IPS-NIHi7 (cell line): ENCODE results near the gene CLIC4.
"Not testable (repeated sequence)": the region's sequence is repeated elsewhere in the genome, so short reads cannot be mapped to it uniquely, and the experiment has no call there.

ENCODE experiments used
- DNase-seq: peaks from one replicate; pipeline ENCODE4 v3.0.0; 2012; ENCODE audit warnings: mixed read lengths; ENCODE audit errors: extremely low spot score

Gene CLIC4

GRCh38 chr1:24745711-24746413 lies 615 bp downstream of the CLIC4 start:
- no peak for DNase-seq

GRCh38 chr1:24748191-24749121 lies 3.2 kb downstream of the CLIC4 start:
- DNase-seq: no peak

GRCh38 chr1:24749252-24749651 lies 4.0 kb downstream of the CLIC4 start:
- DNase-seq: no peak

GRCh38 chr1:24749886-24750285 lies 4.6 kb downstream of the CLIC4 start:
- no peak for DNase-seq

- no peak for DNase-seq
Measured at GRCh38 chr1:24751833-24752232, 6.6 kb downstream of the CLIC4 start.

GRCh38 chr1:24752305-24752704 lies 7.1 kb downstream of the CLIC4 start:
- no peak for DNase-seq

GRCh38 chr1:24754229-24754628 lies 9.0 kb downstream of the CLIC4 start:
- DNase-seq: no peak

GRCh38 chr1:24755323-24755722 lies 10.1 kb downstream of the CLIC4 start:
- DNase-seq: not testable (repeated sequence)

- no peak for DNase-seq
Measured at GRCh38 chr1:24756395-24756794, 11.1 kb downstream of the CLIC4 start.

- DNase-seq: no peak
Measured at GRCh38 chr1:24759492-24759891, 14.2 kb downstream of the CLIC4 start.

- DNase-seq: no peak
Measured at GRCh38 chr1:24761582-24761981, 16.3 kb downstream of the CLIC4 start.

- no peak for DNase-seq
Measured at GRCh38 chr1:24762133-24762676, 17.0 kb downstream of the CLIC4 start.

GRCh38 chr1:24763671-24764070 lies 18.4 kb downstream of the CLIC4 start:
- DNase-seq: no peak

GRCh38 chr1:24764439-24764838 lies 19.2 kb downstream of the CLIC4 start:
- no peak for DNase-seq

GRCh38 chr1:24764848-24765247 lies 19.6 kb downstream of the CLIC4 start:
- DNase-seq: no peak

GRCh38 chr1:24765308-24765988 lies 20.2 kb downstream of the CLIC4 start:
- peak; percentile 28 for DNase-seq

GRCh38 chr1:24767351-24767750 lies 22.1 kb downstream of the CLIC4 start:
- DNase-seq: no peak

GRCh38 chr1:24768873-24769605 lies 23.8 kb downstream of the CLIC4 start:
- DNase-seq: no peak

GRCh38 chr1:24769656-24770651 lies 24.7 kb downstream of the CLIC4 start:
- no peak for DNase-seq

- no peak for DNase-seq
Measured at GRCh38 chr1:24770881-24771280, 25.6 kb downstream of the CLIC4 start.
